Testis (tissue), 3 donors: ENCODE data around the gene GABRR3. TPM values are rescaled to one million over a fixed set of nuclear protein-coding genes. Genes with fewer than 3 reads are reported as not detected.

Experiments used
- DNase-seq: peaks from one replicate; pipeline ENCODE4 v3.0.0-alpha.2; 2019
- H3K27ac ChIP-seq, 2 donors: fragments of 200-600 bp; sonication (generic); one replicate each; pipeline ENCODE4 v1.5.1; 2019
- H3K27me3 ChIP-seq: fragments of 200-600 bp; sonication (generic); one replicate; pipeline ENCODE4 v1.5.1; 2019
- H3K36me3 ChIP-seq: fragments of 200-600 bp; sonication (generic); one replicate; pipeline ENCODE4 v1.5.1; 2017; ENCODE audit warnings: low read depth; ENCODE audit errors: missing control alignments
- H3K4me1 ChIP-seq: fragments of 200-600 bp; sonication (generic); one replicate; pipeline ENCODE4 v1.5.1; 2019
- H3K4me3 ChIP-seq, 2 donors: fragments of 200-600 bp; sonication (generic); one replicate each; pipeline ENCODE4 v1.5.1; 2017 to 2019
- H3K9me3 ChIP-seq: fragments of 200-600 bp; sonication (generic); one replicate; pipeline ENCODE4 v1.5.1; 2017
- CTCF ChIP-seq, 3 experiments: fragments of 450-650 bp in 2 of 3; fragments of 200-600 bp in 1 of 3; sonication (generic) in 1 of 3; IDR thresholded peaks; one replicate each; pipeline ENCODE4 v1.5.1; 2016 to 2019; ENCODE audit warnings: antibody characterized with exemption in 3 of 3, mild to moderate bottlenecking in 2 of 3, moderate library complexity in 1 of 3
- POLR2A ChIP-seq: fragments of 450-650 bp; IDR thresholded peaks from one replicate; pipeline ENCODE4 v1.6.1; 2017; ENCODE audit warnings: antibody characterized with exemption, mild to moderate bottlenecking, moderate library complexity
- WGBS, 2 donors: methylation state at CpG; one replicate each; pipeline ENCODE4 v1.1.5; 2018; 5-methylcytosine and 5-hydroxymethylcytosine counted together
- intact Hi-C: fragments of 100-400 bp; cut with DNase I; formaldehyde crosslinking; loops from one replicate; pipeline ENCODE4 v1.15.1; 2023; ENCODE audit warnings: low total_unique reads
- polyA plus RNA-seq: library from polyadenylated mRNA; stranded (reverse); fragments of 350-450 nt; fragmentation: Illumina TruSeq; extraction: RNeasy Lipid Tissue Mini Kit (QIAGEN cat#74804); gene quantifications from one replicate; pipeline ENCODE4 v1.2.3, GENCODE V29; 2014; ENCODE audit warnings: low read depth, low replicate concordance; ENCODE audit not compliant: insufficient read depth
- total RNA-seq, 2 donors: library from RNA; depleted of rRNA; stranded (reverse); fragments of >200 nt; gene quantifications; one replicate each; pipeline ENCODE4 v1.2.3, GENCODE V29; 2016

Gene GABRR3
- total and polyA plus RNA-seq, 3 donors from 2014 or later = 0.19 to 0.55 (median 0.38) TPM

GRCh38 chr3:97999994-98000393 is 35.1 kb downstream of the GABRR3 start:
- no peak overlapping the region for H3K4me3 ChIP-seq
- WGBS, 2 donors = 52 to 55% methylated on average over 1 of the region's 1 CpG
- no peaks in the 10 kb centered on the region for H3K27me3 ChIP-seq
- TF ChIP-seq POLR2A (no peak), CTCF (IDR thresholded peaks at IDR 0.05) (no peak)
- no peak overlapping the region for H3K27ac ChIP-seq
- no peaks in the 10 kb centered on the region for H3K4me1 ChIP-seq
- H3K36me3 ChIP-seq = no peaks in the 10 kb centered on the region
- intact Hi-C loops = no loop called here
- H3K9me3 ChIP-seq = no peaks in the 10 kb centered on the region
- DNase-seq = no peak

- Histone ChIP-seq H3K4me1 (no peaks in the 10 kb centered on the region), H3K36me3 (no peaks in the 10 kb centered on the region), H3K27ac (no peak overlapping the region), H3K9me3 (no peaks in the 10 kb centered on the region), H3K4me3 (no peak overlapping the region), H3K27me3 (no peaks in the 10 kb centered on the region)
- DNase-seq = no peak
- 74 to 76% methylated on average over 5 of the region's 5 CpGs for WGBS, 2 donors
- TF ChIP-seq POLR2A (no peak), CTCF (IDR thresholded peaks at IDR 0.05) (no peak)
- intact Hi-C loops = no loop called here
Measured at GRCh38 chr3:97999103-97999502, 36.0 kb downstream of the GABRR3 start.

- 84 to 85% methylated on average over 4 of the region's 4 CpGs for WGBS, 2 donors
- no peak overlapping the region for H3K4me3 ChIP-seq
- no peak for TF ChIP-seq POLR2A
- TF ChIP-seq CTCF (IDR thresholded peaks at IDR 0.05) = no peak
- intact Hi-C loops = no loop called here
- no peaks in the 10 kb centered on the region for H3K9me3 ChIP-seq
- DNase-seq = no peak
- no peaks in the 10 kb centered on the region for H3K4me1 ChIP-seq
- no peaks in the 10 kb centered on the region for H3K27me3 ChIP-seq
- no peak overlapping the region for H3K27ac ChIP-seq
- H3K36me3 ChIP-seq = no peaks in the 10 kb centered on the region
Measured at GRCh38 chr3:97996988-97997387, 38.1 kb downstream of the GABRR3 start.

- Histone ChIP-seq H3K9me3 (no peaks in the 10 kb centered on the region), H3K27me3 (no peaks in the 10 kb centered on the region), H3K36me3 (no peaks in the 10 kb centered on the region), H3K27ac (no peak overlapping the region), H3K4me1 (no peaks in the 10 kb centered on the region), H3K4me3 (no peak overlapping the region)
- intact Hi-C loops = no loop called here
- no peak for TF ChIP-seq POLR2A
- no peak for TF ChIP-seq CTCF (IDR thresholded peaks at IDR 0.05)
- 87 to 89% methylated on average over 2 of the region's 2 CpGs for WGBS, 2 donors
- DNase-seq = no peak
Measured at GRCh38 chr3:97994328-97994945, 40.7 kb downstream of the GABRR3 start.

GRCh38 chr3:97993526-97993925 is 41.6 kb downstream of the GABRR3 start:
- Histone ChIP-seq H3K4me3 (no peak overlapping the region), H3K27ac (no peak overlapping the region), H3K4me1 (no peaks in the 10 kb centered on the region), H3K36me3 (no peaks in the 10 kb centered on the region), H3K27me3 (no peaks in the 10 kb centered on the region), H3K9me3 (no peaks in the 10 kb centered on the region)
- no peak for DNase-seq
- no peak for TF ChIP-seq POLR2A
- TF ChIP-seq CTCF (IDR thresholded peaks at IDR 0.05) = no peak
- 76 to 79% methylated on average over 2 of the region's 2 CpGs for WGBS, 2 donors
- intact Hi-C loops = no loop called here
